Spinal cord (tissue), 10 donors: ENCODE data around the gene CMIP. TPM values are rescaled to one million over a fixed set of nuclear protein-coding genes. Genes with fewer than 3 reads are reported as not detected.

Source experiments
- DNase-seq, 6 donors: peaks; one replicate each; pipeline versions ENCODE4 v3.0.0 to v3.0.0-alpha.2; 2013 to 2015; ENCODE audit warnings: low spot score in 6 of 6, low read depth in 4 of 6
- H3K27ac ChIP-seq: one replicate; pipeline ENCODE4 v1.5.1; 2013; ENCODE audit warnings: low read depth, low read length, control low read depth
- H3K27me3 ChIP-seq: one replicate; pipeline ENCODE4 v1.6.1; 2013; ENCODE audit warnings: low read length; ENCODE audit not compliant: control insufficient read depth, insufficient read depth
- H3K36me3 ChIP-seq: one replicate; pipeline ENCODE4 v1.6.1; 2013; ENCODE audit warnings: low read length; ENCODE audit not compliant: control insufficient read depth, insufficient read depth
- H3K4me1 ChIP-seq: one replicate; pipeline ENCODE4 v1.6.1; 2013; ENCODE audit warnings: low read length; ENCODE audit not compliant: control insufficient read depth, insufficient read depth
- H3K4me3 ChIP-seq: one replicate; pipeline ENCODE4 v1.5.1; 2013; ENCODE audit warnings: low read depth, low read length, control low read depth
- H3K9me3 ChIP-seq: one replicate; pipeline ENCODE4 v1.6.1; 2013; ENCODE audit warnings: low read length; ENCODE audit not compliant: control insufficient read depth, insufficient read depth
- WGBS: methylation state at CpG from one replicate; pipeline ENCODE4 v1.1.5; 2013; ENCODE audit warnings: missing lambda C conversion rate; ENCODE audit not compliant: insufficient coverage; 5-methylcytosine and 5-hydroxymethylcytosine counted together
- polyA plus RNA-seq, 2 donors: library from polyadenylated mRNA; unstranded; fragments of 120-200 nt; gene quantifications; one replicate each; pipeline ENCODE4 v1.2.1, GENCODE V29; 2013; ENCODE audit not compliant: insufficient read length in 2 of 2
- total RNA-seq, 2 donors: library from RNA; depleted of rRNA in 1 of 2; stranded (reverse); fragments of 120-200 nt in 1 of 2; fragments of >200 nt in 1 of 2; gene quantifications; one replicate each; pipeline versions ENCODE4 v1.2.3 to v1.2.4, GENCODE V29; 2013 to 2014
- donor health status: healthy.

Gene CMIP
- total and polyA plus RNA-seq, 4 donors: 20.6 to 151 (median 100) TPM

- Histone ChIP-seq H3K4me1 (peaks cover 4% of the 10 kb centered on the region), H3K9me3 (no peaks in the 10 kb centered on the region), H3K27ac (no peak overlapping the region), H3K4me3 (no peak overlapping the region), H3K36me3 (peaks cover 49% of the 10 kb centered on the region), H3K27me3 (no peaks in the 10 kb centered on the region)
- DNase-seq: no peak
- 75% methylated on average over 11 of the region's 14 CpGs for WGBS
These were observed 216.5 kb downstream of the CMIP start for GRCh38 chr16:81661082-81661481.

- H3K27ac ChIP-seq: no peak overlapping the region
- peaks cover 28% of the 10 kb centered on the region for H3K4me1 ChIP-seq
- H3K36me3 ChIP-seq: peaks cover 55% of the 10 kb centered on the region
- no peak overlapping the region for H3K4me3 ChIP-seq
- DNase-seq: no peak
- no peaks in the 10 kb centered on the region for H3K9me3 ChIP-seq
- H3K27me3 ChIP-seq: no peaks in the 10 kb centered on the region
- WGBS: 99% methylated on average over 14 of the region's 14 CpGs
These were observed 219.5 kb downstream of the CMIP start for GRCh38 chr16:81664153-81664552.

GRCh38 chr16:81665588-81665987 lies 221.0 kb downstream of the CMIP start:
- peaks cover 66% of the 10 kb centered on the region for H3K36me3 ChIP-seq

GRCh38 chr16:81666113-81666512 lies 221.5 kb downstream of the CMIP start:
- Histone ChIP-seq H3K36me3 (peaks cover 68% of the 10 kb centered on the region), H3K27ac (no peak overlapping the region), H3K9me3 (no peaks in the 10 kb centered on the region), H3K4me3 (no peak overlapping the region), H3K4me1 (peaks cover 28% of the 10 kb centered on the region), H3K27me3 (no peaks in the 10 kb centered on the region)
- WGBS: 83% methylated on average over 1 of the region's 7 CpGs
- DNase-seq: no peak

More at GRCh38 chr16:81665588-81665987, 221.0 kb downstream of the CMIP start:
- H3K27ac ChIP-seq: no peak overlapping the region
- H3K4me3 ChIP-seq: no peak overlapping the region
- peaks cover 28% of the 10 kb centered on the region for H3K4me1 ChIP-seq
- H3K27me3 ChIP-seq: no peaks in the 10 kb centered on the region
- 84% methylated on average over 2 of the region's 4 CpGs for WGBS
- no peaks in the 10 kb centered on the region for H3K9me3 ChIP-seq
- no peak for DNase-seq

- Histone ChIP-seq H3K36me3 (peaks cover 73% of the 10 kb centered on the region), H3K4me3 (no peak overlapping the region), H3K27ac (no peak overlapping the region), H3K27me3 (no peaks in the 10 kb centered on the region), H3K9me3 (no peaks in the 10 kb centered on the region), H3K4me1 (peaks cover 24% of the 10 kb centered on the region)
- WGBS: 45% methylated on average over 23 of the region's 23 CpGs
- no peak for DNase-seq
These were observed 223.9 kb downstream of the CMIP start for GRCh38 chr16:81668243-81669097.

- 94% methylated on average over 23 of the region's 23 CpGs for WGBS
- H3K27ac ChIP-seq: no peak overlapping the region
- no peaks in the 10 kb centered on the region for H3K9me3 ChIP-seq
- H3K4me3 ChIP-seq: no peak overlapping the region
- H3K4me1 ChIP-seq: peaks cover 24% of the 10 kb centered on the region
- peaks cover 65% of the 10 kb centered on the region for H3K36me3 ChIP-seq
- H3K27me3 ChIP-seq: no peaks in the 10 kb centered on the region
- DNase-seq: no peak
These were observed 225.1 kb downstream of the CMIP start for GRCh38 chr16:81669473-81670350.

- no peaks in the 10 kb centered on the region for H3K9me3 ChIP-seq
- no peak overlapping the region for H3K27ac ChIP-seq
- peaks cover 61% of the 10 kb centered on the region for H3K36me3 ChIP-seq
- H3K4me1 ChIP-seq: peaks cover 25% of the 10 kb centered on the region
- WGBS: 87% methylated on average over 13 of the region's 14 CpGs
- no peak overlapping the region for H3K4me3 ChIP-seq
- no peaks in the 10 kb centered on the region for H3K27me3 ChIP-seq
- DNase-seq: no peak
These were observed 227.4 kb downstream of the CMIP start for GRCh38 chr16:81671738-81672597.

GRCh38 chr16:81673432-81673831 lies 228.8 kb downstream of the CMIP start:
- Histone ChIP-seq H3K27me3 (no peaks in the 10 kb centered on the region), H3K4me3 (no peak overlapping the region), H3K4me1 (peaks cover 10% of the 10 kb centered on the region), H3K36me3 (peaks cover 65% of the 10 kb centered on the region), H3K9me3 (no peaks in the 10 kb centered on the region), H3K27ac (no peak overlapping the region)
- DNase-seq: no peak
- WGBS: 73% methylated on average over 6 of the region's 7 CpGs

GRCh38 chr16:81675662-81676061 lies 231.1 kb downstream of the CMIP start:
- 68% methylated on average over 3 of the region's 3 CpGs for WGBS
- Histone ChIP-seq H3K4me3 (no peak overlapping the region), H3K4me1 (peaks cover 22% of the 10 kb centered on the region), H3K27me3 (no peaks in the 10 kb centered on the region), H3K36me3 (peaks cover 66% of the 10 kb centered on the region), H3K27ac (no peak overlapping the region), H3K9me3 (no peaks in the 10 kb centered on the region)
- DNase-seq: no peak
